Measurements from ENCODE around the gene HBP1.
"Not testable (repeated sequence)": the region's sequence is repeated elsewhere in the genome, so short reads cannot be mapped to it uniquely, and the experiment has no call there.

Gene HBP1, protein sequence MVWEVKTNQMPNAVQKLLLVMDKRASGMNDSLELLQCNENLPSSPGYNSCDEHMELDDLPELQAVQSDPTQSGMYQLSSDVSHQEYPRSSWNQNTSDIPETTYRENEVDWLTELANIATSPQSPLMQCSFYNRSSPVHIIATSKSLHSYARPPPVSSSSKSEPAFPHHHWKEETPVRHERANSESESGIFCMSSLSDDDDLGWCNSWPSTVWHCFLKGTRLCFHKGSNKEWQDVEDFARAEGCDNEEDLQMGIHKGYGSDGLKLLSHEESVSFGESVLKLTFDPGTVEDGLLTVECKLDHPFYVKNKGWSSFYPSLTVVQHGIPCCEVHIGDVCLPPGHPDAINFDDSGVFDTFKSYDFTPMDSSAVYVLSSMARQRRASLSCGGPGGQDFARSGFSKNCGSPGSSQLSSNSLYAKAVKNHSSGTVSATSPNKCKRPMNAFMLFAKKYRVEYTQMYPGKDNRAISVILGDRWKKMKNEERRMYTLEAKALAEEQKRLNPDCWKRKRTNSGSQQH

GRCh38 chr7:107168233-107169119, at the start of gene HBP1:
HBP1 (plus strand) TSS chr7:107169003; CDS start chr7:107179894, 10,891 bp downstream.
- DNase-seq = peak; percentile 100

DNA sequence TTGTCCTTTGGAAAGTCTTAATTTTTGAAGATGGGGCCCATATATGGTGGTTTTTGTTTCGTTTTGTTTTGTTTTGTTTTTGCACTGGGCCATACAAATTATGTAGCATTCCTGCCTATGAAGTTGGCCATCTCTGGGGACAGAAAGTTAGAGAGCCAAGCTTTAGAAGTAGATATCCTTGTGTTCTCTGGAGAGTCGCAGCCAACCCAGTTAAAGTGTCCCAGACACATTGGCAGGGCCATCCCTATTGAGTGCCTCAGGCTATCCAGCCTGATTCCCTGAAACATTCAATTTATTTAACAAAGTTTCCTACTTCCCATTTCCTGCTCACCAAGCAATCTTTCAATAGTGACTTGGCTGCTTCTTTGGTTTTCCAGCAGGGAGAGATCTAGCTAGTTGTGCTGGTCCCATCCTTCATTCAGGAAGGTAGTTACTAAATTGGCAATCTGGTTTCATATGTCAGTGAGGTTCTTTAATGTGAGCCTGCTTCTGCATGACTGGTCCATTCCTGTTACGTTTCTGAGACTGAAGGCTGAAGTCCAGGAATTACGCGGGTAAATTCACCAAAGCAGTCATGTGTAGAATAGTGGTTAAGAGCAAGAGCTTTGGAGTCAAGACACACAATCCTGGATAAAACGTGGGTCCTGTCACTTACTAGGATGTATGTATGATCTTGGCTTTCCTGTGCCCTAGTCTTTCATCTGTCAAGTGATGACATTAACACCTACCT, 49.3 kb upstream of the HBP1 start:
- no peak for DNase-seq

- peak; percentile 51 for DNase-seq
Observed at GRCh38 chr7:107122486-107122911, 46.3 kb upstream of the HBP1 start.

- DNase-seq = no peak
Observed at GRCh38 chr7:107123392-107123791, 45.4 kb upstream of the HBP1 start.

- no peak for DNase-seq
Observed at GRCh38 chr7:107125475-107125874, 43.3 kb upstream of the HBP1 start.

DNA sequence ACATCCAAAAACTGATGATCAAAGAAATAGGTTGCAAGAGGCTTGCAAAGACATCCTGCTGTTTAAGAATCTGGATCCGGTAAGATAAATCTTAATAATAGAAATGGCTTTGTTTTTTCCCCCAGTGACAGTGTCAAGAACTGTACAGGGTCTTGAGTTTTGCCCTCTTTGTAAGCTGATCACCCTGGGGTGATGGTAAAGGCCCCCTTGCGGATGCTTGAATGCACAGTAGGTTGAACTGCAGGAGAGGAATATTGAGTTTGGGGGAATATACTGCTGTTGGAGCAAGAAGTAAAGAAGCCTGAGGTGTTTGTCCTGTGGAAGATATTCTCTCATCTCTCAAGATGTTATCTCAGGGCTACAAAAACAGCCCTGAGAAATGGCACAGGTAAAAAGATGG, 40.6 kb upstream of the HBP1 start:
- DNase-seq = no peak

DNA sequence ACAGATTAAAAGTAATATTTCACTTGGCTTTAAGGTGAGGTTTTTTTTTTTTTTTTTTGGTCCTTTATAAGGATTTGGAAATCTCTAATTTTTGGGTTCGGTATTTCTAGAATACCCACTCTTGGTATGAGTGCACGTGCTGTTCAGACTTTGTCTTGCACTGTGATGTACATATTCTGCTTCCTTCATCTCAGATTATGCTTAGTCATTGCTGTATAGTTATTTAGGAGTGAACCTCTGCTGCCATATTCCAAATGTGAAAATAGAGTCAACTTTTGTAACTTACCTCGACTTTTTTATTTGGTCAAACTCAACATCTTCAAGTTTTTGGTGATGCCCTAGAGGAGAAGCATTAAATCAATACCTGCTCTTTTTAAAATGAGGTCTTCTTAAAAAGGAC, 40.1 kb upstream of the HBP1 start:
- DNase-seq = no peak

- no peak for DNase-seq
Observed at GRCh38 chr7:107130487-107131220, 38.1 kb upstream of the HBP1 start.

- no peak for DNase-seq
Observed at GRCh38 chr7:107133396-107133795, 35.4 kb upstream of the HBP1 start.

GRCh38 chr7:107138696-107139420, 29.9 kb upstream of the HBP1 start:
- no peak for DNase-seq

DNA sequence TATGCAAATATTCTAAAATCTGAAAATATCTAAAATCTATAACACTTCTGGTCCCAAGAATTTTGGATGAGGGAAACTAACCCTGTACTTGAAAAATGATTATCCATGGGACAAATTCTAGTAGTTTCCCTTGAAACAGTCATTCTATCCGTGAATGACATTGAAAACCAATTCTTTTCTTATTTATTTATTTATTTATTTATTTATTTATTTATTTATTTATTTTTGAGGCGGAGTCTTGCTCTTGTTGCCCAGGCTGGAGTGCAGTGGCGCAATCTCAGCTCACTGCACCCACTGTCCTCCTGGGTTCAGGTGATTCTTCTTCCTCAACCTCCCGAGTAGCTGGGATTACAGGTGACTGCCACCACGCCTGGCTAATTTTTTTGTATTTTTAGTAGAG, 24.9 kb upstream of the HBP1 start:
- not testable (repeated sequence) for DNase-seq

DNA sequence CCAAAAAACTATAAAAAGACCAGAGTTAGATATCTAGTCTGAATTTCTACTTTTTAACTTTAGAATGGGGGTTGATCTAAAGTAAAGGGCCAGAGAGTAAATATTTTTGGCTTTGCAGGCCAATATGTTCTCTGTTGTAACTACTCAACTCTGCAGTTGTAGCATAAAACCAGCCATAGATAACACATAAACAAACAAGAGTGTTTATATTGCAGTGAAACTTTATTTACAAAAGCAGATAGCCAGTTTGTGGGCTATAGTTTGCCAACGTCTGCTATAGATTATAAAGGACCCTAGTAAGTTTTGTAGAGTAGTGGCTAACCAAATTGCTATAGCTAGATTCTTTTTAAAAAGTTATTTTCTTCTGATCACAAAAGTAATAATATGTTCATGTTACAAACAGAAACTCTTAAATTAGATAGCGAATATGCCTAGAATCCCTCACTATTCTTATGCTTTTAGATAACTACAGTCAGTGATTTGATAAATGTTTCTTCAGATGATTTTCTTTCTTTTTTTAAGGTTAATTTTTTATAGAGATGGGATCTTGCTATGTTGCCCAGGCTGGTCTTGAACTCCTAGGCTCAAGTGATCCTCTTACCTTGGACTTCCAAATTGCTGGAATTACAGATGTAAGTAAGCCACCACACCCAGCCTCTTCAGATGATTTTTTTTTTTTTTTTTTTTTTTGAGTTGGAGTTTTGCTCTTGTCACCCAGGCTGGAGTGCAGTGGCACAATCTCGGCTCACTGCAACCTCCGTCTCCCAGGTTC, 23.6 kb upstream of the HBP1 start:
- DNase-seq = no peak

DNA sequence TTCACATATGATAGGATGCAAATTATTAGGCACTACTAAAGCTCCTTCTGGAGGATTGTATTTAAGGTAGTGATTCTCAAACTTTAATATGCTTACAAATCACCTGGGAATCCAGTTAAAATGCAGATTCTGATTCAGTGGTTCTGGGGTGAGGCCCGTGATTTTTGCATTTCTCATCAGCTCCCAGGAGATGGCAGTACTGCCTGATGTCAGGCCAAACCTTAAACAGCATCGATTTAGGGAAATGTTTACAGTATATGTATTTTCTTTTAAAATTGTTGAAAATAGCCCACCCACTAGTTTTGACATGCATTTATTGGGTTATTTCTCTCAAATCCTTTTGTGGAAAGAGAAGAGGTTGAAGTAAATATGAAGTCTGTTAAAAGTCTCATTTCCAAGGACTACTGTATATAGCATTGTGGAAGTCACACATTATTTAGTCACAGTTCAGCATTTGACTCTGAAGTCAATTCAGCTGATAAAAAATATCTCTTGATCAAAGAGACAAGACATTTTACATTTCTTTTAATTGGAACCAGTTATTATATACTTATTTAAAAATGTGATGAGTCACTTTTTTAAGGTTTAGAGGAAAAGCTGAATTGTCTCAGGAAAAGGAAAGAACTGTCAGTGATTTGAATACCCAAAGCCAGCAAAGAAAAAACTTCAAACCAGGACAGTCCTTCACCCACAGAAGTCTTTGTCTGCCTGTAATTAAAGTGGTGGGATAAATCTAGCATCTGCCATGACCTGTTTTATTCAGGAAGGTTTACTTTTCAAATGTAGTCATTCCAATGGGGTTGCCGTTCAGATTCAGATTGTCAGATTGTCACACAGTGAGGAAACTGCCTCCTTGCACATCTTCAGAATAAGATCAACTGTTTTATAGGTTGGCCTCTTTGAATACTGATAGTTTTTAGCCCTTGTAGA, 21.1 kb upstream of the HBP1 start:
- peak; percentile 51 for DNase-seq

DNA sequence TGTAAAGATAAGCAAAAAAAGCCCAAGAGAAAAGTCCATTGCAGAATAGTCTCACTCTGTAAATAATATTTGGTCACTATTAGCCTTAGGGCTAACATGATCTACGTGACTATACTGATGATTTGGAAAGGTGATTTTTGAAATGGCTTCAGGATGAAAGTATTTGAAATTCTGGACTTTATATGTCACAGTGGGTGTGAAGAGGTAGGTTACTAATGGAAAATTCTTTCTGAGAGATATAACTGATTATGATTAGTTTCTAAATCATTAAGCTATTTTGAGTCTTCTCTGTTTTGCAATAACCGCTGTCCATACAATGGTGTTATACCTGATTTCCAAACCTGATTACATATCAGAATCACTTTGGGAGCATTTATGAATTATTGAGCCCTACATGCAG, 20.1 kb upstream of the HBP1 start:
- no peak for DNase-seq

GRCh38 chr7:107149863-107150262, 18.9 kb upstream of the HBP1 start:
- no peak for DNase-seq

- DNase-seq = peak; percentile 58
Observed at GRCh38 chr7:107150375-107151073, 18.3 kb upstream of the HBP1 start.

GRCh38 chr7:107151538-107151937, 17.3 kb upstream of the HBP1 start:
- DNase-seq = no peak

DNA sequence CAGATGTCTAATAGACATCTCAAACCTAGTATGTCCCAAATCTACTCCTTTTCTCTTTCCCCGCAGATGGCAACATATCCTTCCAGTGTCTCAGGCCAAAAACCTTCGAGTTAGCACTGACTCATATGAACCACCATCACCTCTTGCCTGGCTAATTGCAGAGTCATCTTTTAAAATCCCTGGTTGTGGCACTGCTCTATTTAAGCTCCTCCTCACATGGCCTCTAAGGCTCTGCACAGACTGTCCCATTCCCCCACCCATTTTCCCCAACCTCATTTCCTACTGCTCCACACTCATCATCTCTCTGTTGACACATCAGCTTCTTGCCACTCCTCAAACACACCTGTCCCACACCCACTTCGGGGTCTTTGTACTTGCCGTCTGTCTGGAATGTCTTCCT, 16.8 kb upstream of the HBP1 start:
- DNase-seq = peak; percentile 87

GRCh38 chr7:107154826-107155225, 14.0 kb upstream of the HBP1 start:
- no peak for DNase-seq

All from HCEC 1CT (cell line).